GM19463 (cell line): ENCODE measurements around the gene CCDC184.
"Not testable (repeated sequence)": the region's sequence is repeated elsewhere in the genome, so short reads cannot be mapped to it uniquely, and the experiment has no call there.

ENCODE experiments used
- ATAC-seq: cut with Tn5 transposase; IDR thresholded peaks from one replicate; pipeline ENCODE4 v1.9.1; 2021; ENCODE audit warnings: mild to moderate bottlenecking, moderate library complexity; ENCODE audit not compliant: unreplicated experiment

The CCDC184 gene

DNA sequence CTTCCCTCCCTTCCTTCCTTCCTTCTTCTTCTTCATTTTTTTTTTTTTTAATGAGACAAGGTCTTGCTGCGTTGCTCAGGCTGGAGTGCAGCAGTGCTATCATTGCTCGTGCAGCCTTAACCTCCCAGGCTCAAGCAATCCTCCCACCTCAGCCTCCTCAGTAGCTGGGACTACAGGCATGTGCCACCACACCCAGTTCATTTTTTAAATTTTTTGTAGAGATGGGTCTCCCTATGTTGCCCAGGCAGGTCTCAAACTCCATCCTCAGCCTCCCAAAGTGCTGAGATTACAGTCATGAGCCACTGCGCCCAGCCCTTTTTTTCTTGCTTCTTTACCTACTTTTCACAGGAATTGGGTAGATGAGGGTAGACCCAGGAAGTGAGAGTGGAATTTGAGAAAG lies 18.1 kb downstream of the CCDC184 start:
- no peak for ATAC-seq

DNA sequence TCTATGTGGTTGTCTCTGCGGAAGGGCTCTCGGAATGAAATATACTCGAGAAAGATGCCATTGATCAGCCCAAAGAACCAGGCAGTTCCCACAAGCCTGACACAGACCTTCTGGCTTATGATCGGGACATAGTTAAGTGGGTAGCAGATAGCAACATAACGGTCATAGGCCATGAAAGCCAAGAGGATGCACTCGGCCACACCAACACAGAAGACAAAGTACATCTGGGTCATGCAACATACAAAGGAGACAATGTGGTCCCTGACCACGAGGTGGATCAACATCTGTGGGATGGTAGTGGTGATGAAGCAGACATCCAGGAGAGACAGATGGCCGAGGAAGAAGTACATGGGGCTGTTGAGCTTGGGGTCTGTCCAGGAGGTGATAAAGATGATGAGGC lies 19.3 kb downstream of the CCDC184 start:
- ATAC-seq, result no peak

DNA sequence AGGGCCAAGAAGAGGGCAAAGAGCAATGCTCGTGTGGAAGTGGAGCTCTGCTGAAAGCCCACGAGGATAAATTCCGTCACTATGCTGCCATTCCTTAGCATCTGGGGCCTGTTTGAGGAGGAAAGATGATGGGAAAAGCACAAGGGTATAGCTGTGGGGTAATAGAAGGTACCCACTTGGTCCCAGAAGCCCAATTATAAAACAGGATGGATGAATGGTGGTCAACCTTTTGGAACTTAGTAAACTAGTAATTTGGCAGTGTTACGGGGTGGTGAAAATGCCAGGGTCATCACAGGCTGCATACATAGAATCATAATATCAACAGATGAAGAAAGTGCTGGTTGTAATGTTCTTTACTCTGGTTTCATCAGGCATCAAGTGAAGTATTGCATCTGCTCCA lies 19.7 kb downstream of the CCDC184 start, which contains the start of gene OR10AD1:
TSS of gene OR10AD1 (minus strand) at position 101 of the 400 bp plus-strand sequence. CDS start at position 101, 0 bp downstream.
- no peak for ATAC-seq

DNA sequence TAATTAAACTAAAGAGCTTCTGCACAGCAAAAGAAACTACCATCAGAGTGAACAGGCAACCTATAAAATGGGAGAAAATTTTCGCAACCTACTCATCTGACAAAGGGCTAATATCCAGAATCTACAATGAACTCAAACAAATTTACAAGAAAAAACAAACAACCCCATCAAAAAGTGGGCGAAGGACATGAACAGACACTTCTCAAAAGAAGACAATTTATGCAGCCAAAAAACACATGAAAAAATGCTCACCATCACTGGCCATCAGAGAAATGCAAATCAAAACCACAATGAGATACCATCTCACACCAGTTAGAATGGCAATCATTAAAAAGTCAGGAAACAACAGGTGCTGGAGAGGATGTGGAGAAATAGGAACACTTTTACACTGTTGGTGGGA lies 26.1 kb downstream of the CCDC184 start:
- ATAC-seq, result not testable (repeated sequence)

DNA sequence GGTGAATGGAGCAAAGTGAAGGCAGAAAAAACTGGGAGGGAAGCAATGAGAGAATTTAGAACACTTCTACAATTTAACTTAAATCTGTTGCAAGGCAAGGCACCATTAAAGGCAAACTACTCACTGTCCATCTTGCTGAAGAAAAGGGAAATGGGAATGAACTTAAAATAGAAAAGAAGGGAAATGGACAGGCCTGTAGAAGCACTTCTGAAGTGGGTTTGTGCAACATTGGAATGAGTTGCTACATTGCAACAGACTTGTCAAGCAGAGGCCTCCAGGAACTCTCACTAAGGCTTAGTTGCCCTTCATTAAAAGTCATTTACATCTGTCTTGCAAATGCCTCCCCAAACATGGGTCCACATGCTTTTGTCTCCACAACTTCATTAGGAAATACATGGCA lies 33.3 kb downstream of the CCDC184 start:
- no peak for ATAC-seq

DNA sequence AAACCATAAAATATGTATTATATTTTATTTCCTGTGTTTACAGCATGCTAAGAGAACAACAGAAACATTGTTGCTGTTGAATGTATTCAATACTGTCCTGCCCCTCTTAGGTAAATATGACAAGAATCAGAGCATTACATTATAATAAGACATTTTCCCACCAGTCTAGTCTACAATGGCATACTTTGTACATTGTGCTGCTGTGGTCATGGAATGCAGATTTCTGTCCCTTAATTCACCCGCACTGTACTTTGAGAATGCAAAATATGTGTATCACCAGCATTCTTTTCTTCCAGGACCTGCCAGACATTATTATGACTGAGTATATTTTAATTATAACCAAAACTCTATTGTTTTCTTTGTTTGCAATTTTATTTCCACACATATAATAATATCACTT lies 36.2 kb downstream of the CCDC184 start:
- no peak for ATAC-seq

DNA sequence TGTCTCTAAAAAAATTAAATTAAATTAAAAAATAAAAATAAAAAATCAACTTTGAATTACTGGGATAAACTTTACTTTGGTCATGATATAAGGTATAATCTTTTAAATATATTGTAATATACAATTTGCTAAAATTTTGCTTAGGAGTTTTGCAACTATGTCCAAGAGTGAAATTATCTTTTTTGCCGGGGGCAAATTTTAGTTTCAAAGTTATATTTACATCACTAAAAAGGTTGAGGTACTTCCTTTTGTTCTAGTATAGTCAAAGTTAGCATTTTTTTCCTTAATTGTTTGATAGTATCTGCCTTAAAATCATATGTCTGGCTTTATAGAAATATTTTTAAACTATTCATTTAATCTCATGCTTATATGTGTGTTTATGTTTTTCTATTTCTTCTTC lies 37.3 kb downstream of the CCDC184 start:
- ATAC-seq, result no peak

DNA sequence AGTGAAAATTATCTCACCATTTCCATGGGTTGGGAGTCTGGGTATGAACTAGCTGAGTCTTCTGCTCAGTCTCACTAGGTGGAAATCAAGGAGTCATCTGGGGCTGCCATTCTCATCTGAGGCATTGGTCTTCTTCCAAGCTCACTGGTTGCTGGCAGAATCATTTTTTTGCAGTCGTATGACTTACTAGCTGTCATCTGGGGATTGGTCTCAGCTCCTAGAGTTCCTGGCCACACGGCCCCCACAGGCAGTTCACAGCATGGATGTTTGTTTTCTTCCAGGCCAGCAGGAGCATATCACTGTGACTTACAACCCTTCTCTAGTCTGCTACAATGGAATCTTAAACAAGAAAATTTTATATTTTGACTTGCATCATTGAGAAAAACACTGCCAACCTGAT lies 38.2 kb downstream of the CCDC184 start:
- ATAC-seq, result no peak

DNA sequence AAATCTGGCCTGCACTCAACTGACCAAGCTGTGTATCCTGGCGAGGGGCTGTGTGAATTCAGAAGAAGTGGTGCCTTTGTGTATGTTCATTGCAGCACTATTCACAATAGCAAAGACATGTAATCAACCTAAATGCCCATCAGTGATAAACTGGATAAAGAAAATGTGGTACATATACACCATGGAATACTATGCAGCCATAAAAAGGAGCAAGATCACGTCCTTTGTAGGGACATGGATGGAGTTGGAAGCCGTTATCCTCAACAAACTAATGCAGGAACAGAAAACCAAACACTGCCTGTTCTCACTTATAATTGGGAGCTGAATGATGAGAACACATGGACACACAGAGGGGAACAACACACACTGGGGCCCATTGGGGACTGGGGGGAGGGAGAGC lies 41.1 kb downstream of the CCDC184 start:
- not testable (repeated sequence) for ATAC-seq

DNA sequence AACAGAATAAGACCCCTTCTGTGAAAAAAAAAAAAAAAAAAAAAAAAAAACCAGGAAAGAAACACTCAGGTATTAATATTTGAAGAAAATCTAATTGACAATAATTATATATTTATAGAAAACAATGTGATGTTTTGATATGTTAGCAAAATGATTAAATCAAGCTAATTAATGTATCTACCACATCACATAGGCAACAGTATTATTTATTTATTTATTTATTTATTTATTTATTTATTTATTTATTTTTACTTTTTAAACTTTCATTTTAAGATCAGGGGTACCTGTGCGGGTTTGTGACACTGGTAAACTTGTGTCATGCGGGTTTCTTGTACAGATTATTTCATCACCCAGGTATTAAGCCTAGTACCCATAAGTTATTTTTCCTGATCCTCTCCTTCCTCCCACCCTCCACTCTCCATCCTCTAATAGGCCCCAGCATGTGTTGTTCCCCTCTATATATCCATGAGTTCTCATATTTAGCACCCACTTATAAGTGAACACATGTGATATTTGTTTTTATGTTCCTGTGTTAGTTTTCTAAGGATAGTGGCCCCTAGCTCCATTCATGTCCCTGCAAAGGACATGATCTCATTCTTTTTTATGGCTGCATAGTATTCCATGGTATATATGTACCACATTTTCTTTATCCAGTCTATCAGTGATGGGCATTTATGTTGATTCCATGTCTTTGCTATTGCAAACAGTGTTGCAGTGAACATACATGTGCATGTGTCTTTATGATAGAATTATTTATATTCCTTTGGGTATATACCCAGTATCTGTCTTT lies 47.9 kb downstream of the CCDC184 start:
- not testable (repeated sequence) for ATAC-seq
